Measurements from ENCODE around the gene MICAL1.

- TF ChIP-seq CTCF (IDR thresholded peaks at IDR 0.05) = no peak
- TF ChIP-seq POLR2A (IDR thresholded peaks at IDR 0.05) = no peak
Measured at GRCh38 chr6:109488001-109488400, 32.4 kb upstream of the MICAL1 start.

Measured in thyroid gland (tissue), 4 donors.